ENCODE measurements around the gene S100B.

Gene S100B

DNA sequence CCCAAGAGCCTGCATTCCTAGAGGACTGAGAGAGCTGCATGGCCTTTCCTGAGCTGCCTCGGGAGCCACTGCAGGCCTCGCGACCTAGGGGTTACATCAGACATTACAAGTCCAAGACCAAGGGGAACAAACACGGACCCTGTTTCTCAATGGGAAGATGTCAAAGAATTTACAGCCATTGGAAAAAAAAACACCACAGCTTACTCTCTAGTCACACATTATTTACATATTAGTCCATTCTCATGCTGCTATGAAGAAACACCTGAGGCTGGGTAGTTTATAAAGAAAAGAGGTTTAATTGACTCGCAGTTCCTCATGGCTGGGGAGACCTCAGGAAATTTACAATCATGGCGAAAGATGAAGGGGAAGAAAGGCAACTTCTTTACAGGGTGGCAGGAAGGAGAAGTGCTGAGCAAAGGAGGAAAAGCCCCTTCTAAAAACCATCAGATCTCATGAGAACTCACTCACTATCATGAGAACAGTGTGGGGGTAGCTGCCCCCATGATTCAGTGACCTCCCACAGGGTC lies 22.2 kb upstream of the S100B start:
- no peak for DNase-seq

DNA sequence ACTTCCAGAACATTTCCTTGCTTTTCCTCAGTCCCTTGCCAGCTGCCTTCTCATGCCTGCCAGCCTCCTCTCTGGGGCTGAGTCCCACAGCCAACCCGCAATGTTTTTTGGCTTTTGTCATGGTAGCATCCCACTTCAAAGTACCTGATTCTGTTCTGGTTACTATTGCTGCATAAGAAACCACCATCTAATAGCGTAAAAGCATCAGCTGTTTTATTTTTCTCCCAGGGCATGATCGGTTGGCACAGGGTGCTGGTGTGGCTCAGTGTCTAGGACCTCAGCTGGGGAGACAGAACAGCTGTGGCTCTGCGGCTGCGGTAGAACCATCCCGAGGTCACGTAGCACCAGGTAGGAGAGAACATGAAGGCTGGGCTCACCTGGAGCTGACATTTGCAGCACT lies 21.7 kb upstream of the S100B start:
- DNase-seq: peak; percentile 66

DNA sequence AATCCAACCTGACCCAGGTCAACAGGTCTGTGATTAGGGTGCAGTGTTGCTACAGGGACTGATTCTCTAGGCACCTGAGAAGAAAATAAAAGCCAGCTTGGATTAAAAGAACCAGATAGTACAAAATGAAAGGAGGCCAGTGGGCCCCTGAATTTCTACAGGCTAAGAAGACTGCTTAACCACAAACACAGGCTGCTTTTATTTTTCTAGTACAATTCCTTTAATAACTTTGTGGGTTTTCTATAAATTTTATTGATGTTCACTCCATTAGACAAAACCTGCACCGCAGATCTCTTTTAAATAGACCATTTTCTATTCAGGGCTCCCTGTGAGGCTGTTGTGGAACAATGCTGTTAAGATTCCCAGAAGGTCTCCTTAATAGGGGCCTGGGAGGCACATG lies 20.9 kb upstream of the S100B start:
- no peak for DNase-seq

DNA sequence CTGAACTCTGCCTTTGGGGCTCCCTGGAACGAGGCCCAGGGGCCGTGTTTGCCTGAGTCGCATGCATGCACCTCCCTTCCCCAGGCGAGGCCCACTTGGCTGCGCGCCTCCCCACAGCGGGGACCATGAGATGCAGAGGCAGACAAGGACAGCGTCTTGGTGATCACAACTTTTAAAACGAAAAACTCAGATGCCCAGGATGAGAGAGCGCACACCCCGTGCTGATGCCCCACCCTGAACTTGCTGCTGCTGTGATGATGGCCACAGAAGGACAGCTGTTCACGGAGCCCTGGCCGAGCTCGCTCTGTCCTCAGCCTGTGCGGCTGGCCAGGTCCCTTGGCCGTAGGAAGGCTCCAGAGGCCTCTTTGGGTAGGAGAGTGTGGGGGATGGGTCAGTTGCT lies 19.2 kb upstream of the S100B start:
- no peak for DNase-seq

DNA sequence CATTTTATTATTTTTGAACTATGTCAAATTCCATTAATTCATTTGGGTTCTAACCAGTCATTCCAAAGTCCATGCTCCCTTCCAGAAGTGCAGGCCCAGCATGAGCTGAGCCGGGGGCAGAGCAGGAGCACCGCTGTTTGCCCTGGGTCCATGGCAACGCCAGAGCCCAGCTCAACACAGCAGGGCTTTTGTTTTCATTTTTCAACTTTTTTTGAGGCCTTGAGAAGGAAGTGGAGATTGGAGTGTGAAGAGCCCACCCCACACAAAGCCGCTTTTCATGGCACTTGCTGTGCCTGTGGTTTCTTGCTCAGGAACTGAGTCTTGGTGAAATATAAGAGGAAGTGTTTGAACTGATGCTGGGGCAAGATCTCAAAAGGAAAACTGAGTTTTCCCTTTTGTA lies 17.3 kb upstream of the S100B start:
- peak; percentile 80 for DNase-seq

DNA sequence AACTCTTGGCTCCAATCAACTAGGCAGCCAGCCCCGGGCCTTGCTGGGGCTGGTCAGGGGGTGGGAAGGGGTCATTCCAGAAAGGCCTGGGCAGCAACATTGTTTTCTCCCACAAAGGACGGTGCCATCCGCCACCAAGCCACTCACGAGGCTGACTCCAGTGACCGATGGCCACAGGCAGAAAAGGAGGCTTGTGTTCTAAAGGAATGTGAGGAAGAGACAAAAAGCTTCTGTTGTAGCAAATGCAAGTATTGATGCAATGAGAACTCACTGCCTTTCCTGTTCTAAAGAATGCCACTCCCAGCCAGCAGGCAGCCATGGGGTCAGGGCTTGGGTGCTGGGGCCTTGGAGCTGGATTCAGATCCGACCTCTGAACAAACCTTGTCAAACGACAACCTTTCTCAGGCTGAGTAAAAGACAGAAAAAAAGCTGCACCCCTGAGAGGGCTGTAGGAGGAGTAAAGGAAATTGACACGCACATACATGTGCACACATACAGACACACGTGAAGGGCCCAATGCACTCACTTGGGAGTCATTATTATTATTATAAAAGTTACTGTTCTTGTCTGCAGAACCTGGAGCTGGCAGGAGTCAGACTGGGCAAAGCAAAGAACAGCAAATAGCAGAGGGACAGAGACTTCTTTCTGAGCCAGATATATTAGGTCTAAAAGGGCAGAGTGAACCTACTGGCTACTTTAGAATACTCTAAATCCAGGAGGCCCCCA lies 16.7 kb upstream of the S100B start:
- peak; percentile 38 for DNase-seq

DNA sequence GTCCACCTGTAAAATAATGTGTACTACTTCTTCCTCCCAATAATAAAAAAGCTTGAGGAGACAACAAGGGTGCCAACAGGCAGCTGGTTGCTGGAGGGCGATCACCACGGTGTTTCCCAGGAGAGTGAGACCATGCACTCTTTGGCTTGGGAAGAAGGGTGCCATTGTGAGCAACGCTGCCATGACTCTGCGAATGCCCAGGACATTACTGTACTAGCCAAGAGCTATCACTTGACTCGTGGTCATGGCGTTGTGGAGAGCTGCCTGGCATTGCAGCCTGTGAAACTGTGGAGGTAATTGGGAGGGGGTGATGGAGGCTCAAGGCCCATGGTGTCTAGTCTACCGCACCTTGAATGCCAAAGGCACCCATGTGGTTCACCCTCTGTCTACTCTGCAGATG lies 16.0 kb upstream of the S100B start:
- DNase-seq: no peak

DNA sequence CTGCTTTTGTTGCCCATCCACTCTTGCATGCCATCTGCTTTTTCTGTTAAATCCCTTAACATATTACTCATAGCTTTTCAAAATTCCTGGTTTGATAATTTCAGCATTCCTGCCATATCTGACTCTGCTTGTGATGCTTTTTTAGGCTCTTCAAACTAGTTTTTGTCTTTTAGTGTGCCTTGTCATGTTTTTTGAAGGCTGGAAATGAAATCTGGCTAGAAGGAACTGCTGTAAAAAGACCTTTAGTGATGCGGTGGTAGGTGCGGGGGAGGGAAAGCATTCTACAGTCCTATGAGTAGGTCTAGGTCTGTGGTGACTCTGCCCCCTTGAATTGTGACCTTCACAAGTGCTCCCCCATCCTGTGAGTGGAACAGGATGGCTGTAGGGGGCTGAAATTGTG lies 15.0 kb upstream of the S100B start:
- no peak for DNase-seq

DNA sequence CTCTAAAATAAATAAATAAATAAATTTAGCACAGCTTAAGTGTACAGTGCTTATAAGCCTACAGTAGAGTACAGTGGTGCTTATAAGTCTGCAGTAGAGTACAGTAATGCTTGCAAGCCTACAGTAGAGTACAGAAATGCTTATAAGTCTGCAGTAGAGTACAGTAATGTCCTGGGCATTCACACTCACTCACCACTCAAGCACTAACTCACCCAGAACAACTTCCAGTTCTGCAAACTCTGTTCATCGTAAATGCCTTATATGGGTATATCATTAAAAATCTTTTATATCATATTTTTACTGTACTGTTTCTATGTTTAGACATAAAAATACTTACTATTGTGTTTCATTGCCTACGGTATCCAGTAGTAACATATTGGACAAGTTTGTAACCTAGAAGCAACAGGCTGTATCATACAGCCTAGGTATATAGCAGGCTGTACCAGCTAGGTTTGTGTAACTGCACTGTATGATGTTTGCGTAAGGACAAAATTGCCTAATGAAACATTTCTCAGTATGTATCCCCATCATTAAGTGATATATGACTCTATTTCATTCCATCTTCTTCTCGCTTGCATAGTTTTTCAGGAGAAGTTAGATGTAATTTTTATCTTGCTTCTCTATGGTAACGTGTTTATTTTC lies 14.0 kb upstream of the S100B start:
- DNase-seq: no peak

DNA sequence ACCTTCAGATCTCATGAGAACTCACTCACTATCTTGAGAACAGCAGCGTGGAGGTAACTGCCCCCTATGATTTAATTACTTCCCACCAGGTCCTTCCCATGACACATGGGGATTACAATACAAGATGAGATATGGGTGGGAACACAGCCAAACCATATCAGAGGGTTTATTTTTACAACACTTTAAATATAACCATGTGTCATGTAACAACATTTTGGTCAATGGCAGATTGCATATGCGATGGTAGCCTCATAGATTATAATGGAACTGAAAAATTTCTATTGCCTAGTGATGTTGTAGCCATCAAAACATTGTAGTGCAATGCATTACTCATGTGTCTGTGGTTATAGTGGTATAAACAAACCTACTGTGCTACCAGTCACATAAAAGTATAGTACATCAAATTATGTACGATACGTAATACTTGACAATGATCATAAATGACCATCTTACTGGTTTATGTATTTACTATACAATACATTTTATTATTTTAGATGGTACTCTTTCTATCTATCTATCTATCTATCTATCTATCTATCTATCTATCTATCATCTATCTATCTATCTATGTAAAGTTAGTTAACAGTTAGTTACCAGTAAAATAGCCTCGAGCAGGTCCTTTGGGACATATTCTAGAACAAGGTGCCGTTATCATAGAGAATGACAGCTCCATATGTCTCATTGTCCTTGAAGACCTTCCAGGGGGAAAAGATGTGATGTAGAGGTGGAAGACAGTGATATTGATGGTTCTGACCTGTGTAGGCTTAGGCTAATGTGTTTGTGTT lies 12.6 kb upstream of the S100B start:
- DNase-seq: no peak

DNA sequence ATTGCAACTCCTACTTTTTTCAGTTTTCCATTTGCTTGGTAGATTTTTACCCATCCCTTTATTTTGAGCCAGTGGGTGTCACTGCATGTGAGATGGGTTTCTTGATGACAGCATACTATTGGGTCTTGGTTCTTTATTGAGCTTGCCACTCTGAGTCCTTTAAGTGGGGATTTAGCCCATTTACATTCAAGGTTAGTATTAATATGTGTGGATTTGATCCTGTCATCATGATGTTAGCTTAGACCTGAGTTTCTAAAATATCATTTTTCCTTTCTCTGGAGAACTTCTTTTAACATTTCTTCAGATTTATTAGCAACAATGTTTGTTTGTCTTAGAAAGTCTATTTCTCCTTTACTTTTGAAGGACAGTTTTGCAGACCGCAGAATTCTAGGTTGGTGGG lies 11.8 kb upstream of the S100B start:
- DNase-seq: no peak

DNA sequence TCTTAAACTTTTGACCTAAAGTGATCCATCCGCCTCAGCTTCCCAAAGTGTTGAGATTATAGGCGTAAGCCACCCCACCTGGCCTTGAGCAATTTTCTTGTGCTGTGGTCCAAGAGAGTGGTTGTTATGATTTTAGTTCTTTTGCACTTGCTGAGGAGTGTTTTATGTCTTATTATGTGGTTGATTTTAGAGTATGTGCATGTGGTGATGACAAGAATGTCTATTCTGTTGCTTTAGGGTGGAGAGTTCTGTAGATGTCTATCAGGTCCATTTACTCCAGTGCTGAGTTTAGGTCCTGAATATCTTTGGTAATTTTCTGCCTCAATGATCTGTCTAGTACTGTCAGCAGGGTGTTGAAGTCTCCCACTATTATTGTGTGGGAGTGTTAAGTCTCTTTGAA lies 11.2 kb upstream of the S100B start:
- no peak for DNase-seq

DNA sequence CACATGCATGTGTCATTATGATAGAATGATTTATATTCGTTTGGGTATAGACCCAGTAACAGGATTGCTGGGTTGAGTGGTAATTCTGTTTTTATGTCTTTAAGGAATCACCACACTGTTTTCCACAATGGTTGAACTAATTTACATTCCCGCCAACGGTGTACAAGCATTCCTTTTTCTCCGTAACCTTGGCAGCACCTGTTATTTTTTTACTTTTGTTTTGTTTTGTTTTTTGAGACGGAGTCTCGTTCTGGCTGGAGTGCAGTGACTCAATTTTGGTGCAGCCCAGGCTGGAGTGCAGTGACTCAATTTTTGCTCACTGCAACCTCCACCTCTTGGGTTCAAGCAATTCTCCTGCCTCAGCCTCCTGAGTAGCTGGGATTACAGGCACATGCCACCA lies 8.5 kb upstream of the S100B start:
- DNase-seq: no peak

DNA sequence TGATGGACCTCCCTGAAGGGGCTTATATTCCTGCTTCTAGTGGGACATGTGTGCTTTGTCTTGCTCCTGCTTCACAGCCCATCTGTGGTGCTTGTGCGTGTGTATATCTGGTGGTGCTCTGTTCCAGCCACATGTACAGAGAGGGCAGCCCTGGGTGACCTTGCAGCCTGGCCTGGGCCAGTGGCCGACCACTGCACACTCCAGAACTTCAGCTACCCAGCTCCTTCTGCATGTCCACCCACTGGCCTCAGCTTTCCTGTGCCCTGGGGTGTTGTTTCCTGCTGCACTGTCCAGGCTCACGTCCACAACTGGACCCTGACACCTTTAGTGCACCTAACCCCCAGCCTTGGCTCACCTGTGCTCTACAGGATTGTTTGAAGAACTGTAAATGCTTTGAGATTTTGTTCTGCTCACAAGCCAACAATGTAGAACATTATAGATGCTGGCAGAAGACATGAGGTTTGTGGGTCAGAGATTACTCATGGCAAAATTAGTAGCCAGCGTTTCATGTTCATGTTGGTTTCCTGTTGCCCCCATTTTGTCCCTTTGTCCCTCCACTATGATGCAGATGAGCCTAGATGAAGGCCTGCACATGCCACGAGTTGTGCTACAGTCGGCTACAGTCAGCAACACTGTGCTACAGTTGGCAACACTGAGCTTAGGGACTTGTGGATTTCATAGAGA lies 5.3 kb upstream of the S100B start:
- no peak for DNase-seq

DNA sequence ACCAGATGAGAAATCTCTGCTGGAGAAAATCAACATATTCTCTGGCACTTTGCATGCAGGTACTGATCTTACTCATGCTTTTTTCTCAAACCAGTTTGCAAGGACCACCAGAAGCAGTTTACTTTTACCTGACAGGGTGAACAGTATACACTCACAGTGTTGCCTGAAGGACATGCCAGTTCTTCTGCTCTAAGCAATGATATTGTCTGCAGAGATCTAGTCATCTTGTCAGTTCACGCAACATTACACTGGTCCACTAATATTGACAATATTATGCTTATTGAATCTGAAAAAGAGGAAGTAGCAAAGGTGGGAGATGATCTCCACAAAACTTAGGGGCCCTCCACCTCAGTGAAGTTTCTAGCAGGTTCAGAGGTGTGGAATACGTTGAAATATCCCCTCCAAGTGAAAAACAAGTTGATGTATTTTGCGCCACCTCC lies 3.8 kb upstream of the S100B start:
- no peak for DNase-seq

DNA sequence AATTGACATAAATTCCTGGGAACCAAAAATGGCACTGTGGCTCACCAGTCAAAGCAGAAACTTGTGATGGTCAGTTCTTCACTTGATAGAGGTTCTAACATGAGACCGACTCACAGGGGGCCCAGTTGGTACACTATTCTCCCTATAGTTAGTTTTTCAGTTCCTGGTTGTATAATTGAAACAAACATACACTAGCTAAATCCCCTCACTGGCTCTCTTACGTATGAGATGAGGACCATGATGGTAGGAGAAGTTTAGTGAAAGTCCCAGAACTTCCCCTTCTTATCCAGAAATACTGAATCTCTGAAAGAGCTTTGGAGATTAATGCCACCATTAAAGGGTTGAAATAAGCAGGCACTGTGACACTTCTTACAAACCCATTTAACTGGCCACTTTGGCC lies 2.8 kb upstream of the S100B start:
- no peak for DNase-seq

DNA sequence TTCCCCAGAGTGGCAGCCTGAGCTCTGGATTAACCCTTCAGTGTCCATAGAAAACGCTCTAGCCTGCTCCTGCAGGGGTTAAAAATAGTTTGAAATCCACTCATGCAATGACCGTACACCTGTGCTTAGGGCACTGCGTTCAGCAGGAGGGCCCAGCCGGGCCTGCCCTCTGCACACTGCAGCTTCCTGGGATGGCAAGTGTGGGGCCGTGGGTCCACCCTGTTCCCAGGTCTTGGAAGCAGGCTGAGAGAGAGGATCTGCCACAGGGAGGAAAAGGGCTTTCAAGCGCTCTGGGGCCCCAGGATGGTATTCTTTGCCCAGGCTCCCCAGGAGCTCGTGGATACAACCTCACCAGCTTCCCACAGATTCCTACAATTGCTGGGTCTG lies 1.5 kb upstream of the S100B start:
- DNase-seq: no peak

DNA sequence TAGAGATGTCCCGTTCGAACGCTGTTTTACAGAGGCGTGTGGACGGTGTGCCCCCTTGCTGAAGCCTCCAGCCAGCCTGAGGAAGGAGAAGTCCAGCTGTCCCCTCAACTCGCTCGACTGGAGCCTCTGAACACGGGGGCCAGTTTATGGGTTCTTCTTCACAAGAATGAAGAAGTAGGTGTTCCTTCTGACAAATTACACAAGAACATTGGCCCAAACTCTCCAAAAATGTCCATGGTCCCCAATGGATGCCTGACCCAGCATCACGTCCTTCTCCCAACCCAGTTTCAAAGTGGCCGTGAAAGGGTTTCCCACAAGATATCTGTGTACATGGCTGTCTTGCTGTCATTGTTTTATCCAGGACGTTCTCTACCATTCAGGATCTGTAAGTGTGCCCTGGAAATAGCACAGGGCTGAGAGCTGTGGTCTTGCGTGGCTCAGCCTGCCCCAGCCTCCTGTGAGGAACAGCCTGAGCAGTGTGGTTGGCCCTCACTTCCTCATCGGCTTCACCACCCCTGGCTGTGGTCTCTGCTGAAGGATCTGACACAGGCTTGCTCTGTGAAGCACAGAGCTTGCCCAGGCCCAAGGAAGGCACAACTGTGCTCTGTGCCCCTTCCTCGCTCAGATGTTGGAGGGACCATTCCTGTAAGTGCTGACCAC lies 1.0 kb upstream of the S100B start:
- DNase-seq: peak; percentile 60

DNA sequence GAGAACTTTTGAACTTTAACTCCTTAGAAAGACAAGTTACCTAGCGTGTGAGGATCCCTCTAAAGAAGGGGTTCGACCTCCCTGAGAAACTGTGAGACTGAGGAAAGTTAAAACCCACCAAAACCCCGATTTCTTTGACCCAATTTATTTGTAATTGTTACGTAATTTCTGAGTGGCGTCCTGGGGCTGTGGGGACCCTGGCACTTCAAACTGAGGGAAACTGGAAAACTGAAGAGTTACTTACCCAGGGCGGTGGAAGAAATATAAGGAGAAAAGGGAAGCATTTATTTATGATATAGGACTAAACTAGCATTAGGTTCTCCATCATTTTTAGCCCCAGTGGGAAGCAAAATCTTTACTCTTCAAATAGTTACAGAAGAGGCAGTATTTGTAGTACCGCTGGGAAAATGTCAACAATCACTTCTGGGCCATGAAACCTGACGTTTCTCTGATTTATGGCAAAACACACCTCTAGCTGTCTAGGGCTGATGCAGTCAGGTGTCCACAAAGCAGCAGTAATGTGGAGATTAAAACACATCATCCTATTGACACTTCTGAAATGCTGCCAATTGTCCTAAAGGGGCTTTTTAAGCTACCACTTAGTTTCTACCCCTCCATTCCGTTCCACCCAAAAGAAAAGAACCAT lies 430 bp downstream of the S100B start:
- no peak for DNase-seq

DNA sequence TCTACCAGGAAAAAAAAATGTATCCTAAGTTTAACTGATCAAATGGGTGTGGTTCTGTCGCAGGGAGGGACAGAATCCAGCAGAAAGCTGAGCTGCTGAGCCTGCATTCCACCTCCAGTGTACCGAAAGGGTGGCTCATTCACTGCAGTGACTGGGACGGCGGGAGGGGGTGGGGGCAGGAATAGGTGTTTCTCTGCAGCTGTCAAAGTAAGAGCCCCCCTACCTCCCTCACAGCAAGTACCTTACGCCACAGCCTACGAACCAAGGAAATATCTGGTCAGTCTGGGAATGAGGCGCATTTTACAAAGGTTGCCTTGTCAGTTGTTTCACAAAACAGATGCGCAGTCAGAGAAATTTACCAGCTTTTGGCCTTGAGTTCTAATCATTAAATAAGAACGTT lies 1.7 kb downstream of the S100B start:
- no peak for DNase-seq

DNA sequence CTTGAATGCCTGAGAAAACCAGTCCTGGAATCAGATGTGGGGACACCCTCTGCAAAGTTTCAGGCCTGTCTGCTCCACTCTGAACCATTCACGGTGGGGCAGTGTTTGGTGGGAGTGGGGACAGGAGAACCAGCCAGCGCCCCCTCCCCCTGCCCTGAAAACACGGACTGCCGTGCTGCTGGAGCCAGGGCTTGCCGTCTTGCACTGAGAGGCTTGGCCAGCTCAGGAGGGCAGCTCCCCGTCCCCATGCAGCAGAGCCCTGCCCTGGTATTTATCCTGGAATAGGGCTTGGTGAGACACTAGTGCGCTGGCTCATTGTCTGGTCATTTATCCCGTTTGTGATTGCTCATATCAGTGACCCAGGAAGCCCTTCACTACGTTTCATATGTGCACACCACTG lies 3.9 kb downstream of the S100B start:
- no peak for DNase-seq

DNA sequence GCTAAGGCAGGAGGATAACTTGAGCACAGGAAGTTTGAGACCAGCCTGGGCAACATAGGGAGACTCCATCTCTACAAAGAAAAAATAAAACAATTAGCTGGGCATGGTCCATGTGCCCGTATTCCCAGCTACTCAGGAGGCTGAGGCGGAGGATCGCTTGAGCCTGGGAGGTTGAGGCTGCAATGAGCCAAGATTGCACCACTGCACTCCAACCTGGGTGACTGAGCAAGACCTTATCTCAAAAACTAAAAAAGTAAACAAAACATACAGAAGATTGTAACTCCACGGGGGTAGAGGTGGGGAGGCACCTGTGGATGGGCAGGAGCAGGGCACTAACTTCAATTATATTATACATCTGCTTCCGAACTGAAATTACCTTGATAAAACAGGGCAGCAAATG lies 4.6 kb downstream of the S100B start:
- DNase-seq: no peak

Measured in CD4-positive, alpha-beta T cell treated with Interleukin-4 for 4 hours (primary cell).